Fibroblast of lung (primary cell): Measurements from ENCODE around the gene SIGLEC8. TPM values are rescaled to one million over a fixed set of nuclear protein-coding genes. Genes with fewer than 3 reads are reported as not detected.

ENCODE experiments used
- DNase-seq, 2 donors: peaks; one replicate each; pipeline versions ENCODE4 v3.0.0 to v3.0.0-alpha.2; 2010; ENCODE audit warnings: low read depth in 2 of 2
- H2AFZ ChIP-seq: 2 replicates; pipeline ENCODE4 v1.5.1; 2012; ENCODE audit warnings: low read length, control low read depth, inconsistent platforms
- H3K27ac ChIP-seq: 2 replicates; pipeline ENCODE4 v1.5.1; 2011; ENCODE audit warnings: low read length, control low read depth; ENCODE audit not compliant: insufficient read depth
- H3K27me3 ChIP-seq: 2 replicates; pipeline ENCODE4 v1.5.1; 2011; ENCODE audit warnings: mild to moderate bottlenecking, low read length; ENCODE audit not compliant: control insufficient read depth, insufficient read depth
- H3K36me3 ChIP-seq: 2 replicates; pipeline ENCODE4 v1.5.1; 2011; ENCODE audit warnings: low read length; ENCODE audit not compliant: control insufficient read depth, insufficient read depth
- H3K4me1 ChIP-seq: 2 replicates; pipeline ENCODE4 v1.5.1; 2011; ENCODE audit warnings: low read length; ENCODE audit not compliant: control insufficient read depth, insufficient read depth; ENCODE audit errors: extremely low read depth
- H3K4me2 ChIP-seq: 2 replicates; pipeline ENCODE4 v1.5.1; 2011; ENCODE audit warnings: low read length, control low read depth; ENCODE audit not compliant: insufficient read depth; ENCODE audit errors: extremely low read depth
- H3K4me3 ChIP-seq, 4 experiments: fragments of 200-600 bp in 1 of 4; sonication (generic) in 1 of 4; replicated peaks in 1 of 4; 2 replicates each; pipeline ENCODE4 v1.5.1; 2011 to 2016; ENCODE audit warnings: low read length in 4 of 4, low read depth in 3 of 4, mild to moderate bottlenecking in 3 of 4, control low read depth in 2 of 4, inconsistent platforms in 1 of 4, mixed read lengths in 1 of 4; ENCODE audit not compliant: insufficient read depth in 1 of 4; ENCODE audit errors: control extremely low read depth in 1 of 4
- H3K79me2 ChIP-seq: 2 replicates; pipeline ENCODE4 v1.5.1; 2012; ENCODE audit warnings: mild to moderate bottlenecking, low read length, inconsistent platforms; ENCODE audit not compliant: control insufficient read depth, insufficient read depth
- H3K9ac ChIP-seq: 2 replicates; pipeline ENCODE4 v1.5.1; 2011; ENCODE audit warnings: mild to moderate bottlenecking, low read length, control low read depth; ENCODE audit not compliant: insufficient read depth
- H3K9me3 ChIP-seq: 2 replicates; pipeline ENCODE4 v1.5.1; 2012; ENCODE audit warnings: low read depth, low read length; ENCODE audit not compliant: control insufficient read depth, insufficient read depth
- H4K20me1 ChIP-seq: 2 replicates; pipeline ENCODE4 v1.5.1; 2011; ENCODE audit warnings: low read length; ENCODE audit not compliant: control insufficient read depth, insufficient read depth; ENCODE audit errors: extremely low read depth
- EZH2 ChIP-seq: IDR thresholded peaks from 2 replicates; pipeline ENCODE4 v1.5.1; 2012; ENCODE audit warnings: low read length, control low read depth, mild to moderate bottlenecking; ENCODE audit errors: missing control alignments
- polyA plus RNA-seq, 2 donors: library from polyadenylated mRNA; depleted of rRNA in 1 of 2; stranded (reverse) in 1 of 2; unstranded in 1 of 2; fragments of >200 nt; gene quantifications; 2 replicates each; pipeline ENCODE4 v1.2.1, GENCODE V29; 2011 to 2012; ENCODE audit warnings: missing spikeins in 1 of 2
- total RNA-seq: library from RNA; depleted of rRNA; stranded (reverse); fragments of >200 nt; gene quantifications from 2 replicates; pipeline ENCODE4 v1.2.1, GENCODE V29; 2014
- TF ChIP-seq, protein P1 (sequence below), 2 donors: IDR thresholded peaks in 1 of 2; conservative IDR thresholded peaks in 1 of 2; 1 replicate in 1 of 2; 2 replicates in 1 of 2; pipeline ENCODE4 v1.5.1; 2011 to 2012; ENCODE audit warnings: low read length in 2 of 2, control low read depth in 1 of 2, inconsistent platforms in 1 of 2, low read depth in 1 of 2, mild to moderate bottlenecking in 1 of 2

The SIGLEC8 gene
- total and polyA plus RNA-seq, 2 donors (not counting 1 experiment from before 2014, with no cell fraction given): not detected

DNA sequence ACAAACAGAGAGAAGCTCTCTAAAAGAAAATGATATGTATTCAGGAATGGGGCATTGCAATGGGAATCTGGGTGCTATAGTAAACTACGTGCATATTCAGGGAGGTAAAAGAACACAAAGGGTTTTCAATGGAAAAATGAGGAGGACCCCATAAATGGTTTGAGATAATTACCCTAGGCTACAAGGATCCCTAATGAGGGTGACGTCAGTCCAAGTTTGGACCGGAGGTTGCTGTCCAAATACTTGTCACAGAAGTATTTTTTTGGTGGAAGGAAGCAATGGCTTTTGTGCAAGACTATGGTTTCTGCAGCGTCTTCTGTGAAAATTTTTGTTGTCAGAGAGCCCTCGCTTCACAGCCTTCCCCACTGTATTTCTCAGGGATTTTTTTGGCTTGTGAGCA lies 19.1 kb upstream of the SIGLEC8 start:
- no peaks in the 10 kb centered on the region for H3K27me3 ChIP-seq
- H3K79me2 ChIP-seq: no peaks in the 10 kb centered on the region
- H3K4me3 ChIP-seq: no peak overlapping the region
- DNase-seq: no peak
- no peak overlapping the region for H2AFZ ChIP-seq
- no peaks in the 10 kb centered on the region for H3K36me3 ChIP-seq
- no peak overlapping the region for H3K27ac ChIP-seq
- TF ChIP-seq, protein P1, sequence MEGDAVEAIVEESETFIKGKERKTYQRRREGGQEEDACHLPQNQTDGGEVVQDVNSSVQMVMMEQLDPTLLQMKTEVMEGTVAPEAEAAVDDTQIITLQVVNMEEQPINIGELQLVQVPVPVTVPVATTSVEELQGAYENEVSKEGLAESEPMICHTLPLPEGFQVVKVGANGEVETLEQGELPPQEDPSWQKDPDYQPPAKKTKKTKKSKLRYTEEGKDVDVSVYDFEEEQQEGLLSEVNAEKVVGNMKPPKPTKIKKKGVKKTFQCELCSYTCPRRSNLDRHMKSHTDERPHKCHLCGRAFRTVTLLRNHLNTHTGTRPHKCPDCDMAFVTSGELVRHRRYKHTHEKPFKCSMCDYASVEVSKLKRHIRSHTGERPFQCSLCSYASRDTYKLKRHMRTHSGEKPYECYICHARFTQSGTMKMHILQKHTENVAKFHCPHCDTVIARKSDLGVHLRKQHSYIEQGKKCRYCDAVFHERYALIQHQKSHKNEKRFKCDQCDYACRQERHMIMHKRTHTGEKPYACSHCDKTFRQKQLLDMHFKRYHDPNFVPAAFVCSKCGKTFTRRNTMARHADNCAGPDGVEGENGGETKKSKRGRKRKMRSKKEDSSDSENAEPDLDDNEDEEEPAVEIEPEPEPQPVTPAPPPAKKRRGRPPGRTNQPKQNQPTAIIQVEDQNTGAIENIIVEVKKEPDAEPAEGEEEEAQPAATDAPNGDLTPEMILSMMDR (conservative IDR thresholded peaks at IDR 0.05 in 1 of 2, IDR thresholded peaks at IDR 0.05 in 1 of 2; ENCODE audit: low read depth in 1 of 2, low read length in 2 of 2): no peak
- no peak for TF ChIP-seq EZH2
- H3K9ac ChIP-seq: no peak overlapping the region
- no peak overlapping the region for H3K4me2 ChIP-seq
- no peaks in the 10 kb centered on the region for H3K9me3 ChIP-seq
- no peaks in the 10 kb centered on the region for H4K20me1 ChIP-seq
- H3K4me1 ChIP-seq: no peaks in the 10 kb centered on the region

DNA sequence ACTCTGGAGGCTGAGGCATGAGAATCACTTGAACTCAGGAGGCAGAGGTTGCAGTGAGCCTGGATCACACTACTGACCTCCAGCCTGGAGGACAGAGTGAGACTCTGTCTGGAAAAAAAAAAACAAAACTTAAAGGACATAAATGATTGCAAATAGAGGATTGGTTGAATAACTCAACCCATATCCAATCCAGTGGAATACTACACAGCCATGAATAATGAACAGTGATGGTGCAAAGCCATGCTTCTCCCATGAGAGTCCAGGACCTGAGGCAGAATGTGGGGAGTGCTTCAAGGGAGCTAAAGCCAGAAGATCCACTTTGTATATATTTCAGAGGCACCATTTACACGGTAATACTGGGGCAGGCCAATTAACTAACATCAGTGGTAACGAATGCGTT lies 17.9 kb upstream of the SIGLEC8 start:
- TF ChIP-seq EZH2: no peak
- TF ChIP-seq, protein P1 (conservative IDR thresholded peaks at IDR 0.05 in 1 of 2, IDR thresholded peaks at IDR 0.05 in 1 of 2; ENCODE audit: low read depth in 1 of 2, low read length in 2 of 2): no peak

DNA sequence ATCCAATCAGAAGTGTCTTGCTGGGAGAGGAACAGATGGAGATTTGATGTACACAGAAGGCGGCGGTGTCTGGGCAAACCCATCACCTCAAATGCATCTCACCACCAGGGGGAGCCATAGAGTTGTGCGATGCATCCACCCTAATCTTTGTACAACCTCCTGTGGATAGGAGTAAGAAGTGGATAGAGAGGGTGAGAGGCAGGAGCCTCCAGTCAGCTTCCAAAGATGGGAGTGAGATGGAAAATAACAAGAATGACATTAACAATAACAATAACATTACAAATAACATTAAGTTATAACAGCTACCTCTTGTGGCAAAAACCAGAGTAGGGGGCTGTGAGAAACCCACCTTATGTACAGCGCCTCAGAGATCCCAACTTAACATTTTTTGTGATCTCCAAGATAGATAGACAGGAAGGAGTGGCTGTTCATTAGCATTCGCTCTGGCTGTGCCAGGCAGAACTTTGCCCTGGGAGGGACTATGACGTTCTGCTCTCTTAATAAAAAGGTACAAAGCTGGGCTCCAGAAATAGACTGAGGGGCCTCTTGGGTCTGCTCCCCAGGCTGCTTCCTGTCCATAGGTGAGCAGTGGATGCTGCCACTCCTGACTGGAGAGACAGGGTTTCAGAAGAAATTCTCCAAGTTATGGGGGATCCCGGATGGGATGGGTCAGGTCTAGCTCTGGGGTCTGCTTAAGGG lies 14.9 kb upstream of the SIGLEC8 start:
- Histone ChIP-seq H3K79me2 (no peaks in the 10 kb centered on the region), H4K20me1 (no peaks in the 10 kb centered on the region), H3K36me3 (no peaks in the 10 kb centered on the region), H3K4me3 (no peak overlapping the region), H2AFZ (no peak overlapping the region), H3K4me1 (no peaks in the 10 kb centered on the region), H3K9ac (no peak overlapping the region), H3K27me3 (no peaks in the 10 kb centered on the region), H3K9me3 (no peaks in the 10 kb centered on the region), H3K4me2 (no peak overlapping the region), H3K27ac (no peak overlapping the region)
- no peak for TF ChIP-seq EZH2
- TF ChIP-seq, protein P1 (conservative IDR thresholded peaks at IDR 0.05 in 1 of 2, IDR thresholded peaks at IDR 0.05 in 1 of 2; ENCODE audit: low read depth in 1 of 2, low read length in 2 of 2): peak; percentile 54 to 82
- peak; percentile 23 to 60 for DNase-seq

More for the DNA sequence above, 17.9 kb upstream of the SIGLEC8 start:
- H3K36me3 ChIP-seq: no peaks in the 10 kb centered on the region
- no peak overlapping the region for H3K9ac ChIP-seq
- DNase-seq: no peak
- H3K4me1 ChIP-seq: no peaks in the 10 kb centered on the region
- H3K79me2 ChIP-seq: no peaks in the 10 kb centered on the region
- no peak overlapping the region for H2AFZ ChIP-seq
- no peak overlapping the region for H3K4me3 ChIP-seq
- no peaks in the 10 kb centered on the region for H3K27me3 ChIP-seq
- no peaks in the 10 kb centered on the region for H4K20me1 ChIP-seq
- no peak overlapping the region for H3K27ac ChIP-seq
- no peaks in the 10 kb centered on the region for H3K9me3 ChIP-seq
- H3K4me2 ChIP-seq: no peak overlapping the region
